Thymus (tissue), 11 donors: ENCODE measurements around the gene GLTP. TPM values are rescaled to one million over a fixed set of nuclear protein-coding genes. Genes with fewer than 3 reads are reported as not detected.
A peak's percentile ranks its signal among the peaks of the same experiment; 100 is the strongest.
"Not testable (repeated sequence)": the region's sequence is repeated elsewhere in the genome, so short reads cannot be mapped to it uniquely, and the experiment has no call there.

Source experiments
- DNase-seq, 9 donors: peaks; one replicate each; pipeline ENCODE4 v3.0.0-alpha.2; 2013; ENCODE audit warnings: low spot score in 9 of 9, low read depth in 6 of 9, missing footprints in 1 of 9
- H3K27ac ChIP-seq, 2 donors: one replicate each; pipeline ENCODE4 v1.5.1; 2013; ENCODE audit warnings: control low read depth in 1 of 2, low read depth in 1 of 2, low read length in 1 of 2, mild to moderate bottlenecking in 1 of 2, moderate library complexity in 1 of 2
- H3K27me3 ChIP-seq, 2 donors: one replicate each; pipeline ENCODE4 v1.5.1; 2013; ENCODE audit warnings: low read length in 1 of 2; ENCODE audit not compliant: control insufficient read depth in 2 of 2, insufficient read depth in 1 of 2
- H3K36me3 ChIP-seq, 2 donors: one replicate each; pipeline ENCODE4 v1.5.1; 2013; ENCODE audit warnings: low read length in 1 of 2, mild to moderate bottlenecking in 1 of 2, moderate library complexity in 1 of 2; ENCODE audit not compliant: control insufficient read depth in 2 of 2, insufficient read depth in 2 of 2
- H3K4me1 ChIP-seq, 2 donors: one replicate each; pipeline ENCODE4 v1.5.1; 2013; ENCODE audit warnings: low read length in 2 of 2; ENCODE audit not compliant: control insufficient read depth in 2 of 2, insufficient read depth in 2 of 2
- H3K4me3 ChIP-seq, 2 donors: one replicate each; pipeline ENCODE4 v1.5.1; 2013; ENCODE audit warnings: low read length in 2 of 2, control low read depth in 1 of 2, mild to moderate bottlenecking in 1 of 2
- H3K9me3 ChIP-seq, 2 donors: one replicate each; pipeline ENCODE4 v1.5.1; 2013; ENCODE audit warnings: low read length in 1 of 2, mild to moderate bottlenecking in 1 of 2; ENCODE audit not compliant: control insufficient read depth in 2 of 2, insufficient read depth in 1 of 2
- WGBS: extraction: QIAGEN DNeasy Blood & Tissue Kit; methylation state at CpG from one replicate; pipeline ENCODE4 v1.1.7; 2013; 5-methylcytosine and 5-hydroxymethylcytosine counted together
- polyA plus RNA-seq: library from polyadenylated mRNA; stranded (reverse); fragments of 200-250 nt; gene quantifications from one replicate; pipeline ENCODE4 v1.2.3, GENCODE V29; 2013
- total RNA-seq: library from RNA; stranded (reverse); fragments of 120-200 nt; gene quantifications from one replicate; pipeline ENCODE4 v1.2.4, GENCODE V29; 2013
- donor health status: healthy.

Gene GLTP
- total and polyA plus RNA-seq, 2 donors: 20.7 to 78.5 TPM

DNA sequence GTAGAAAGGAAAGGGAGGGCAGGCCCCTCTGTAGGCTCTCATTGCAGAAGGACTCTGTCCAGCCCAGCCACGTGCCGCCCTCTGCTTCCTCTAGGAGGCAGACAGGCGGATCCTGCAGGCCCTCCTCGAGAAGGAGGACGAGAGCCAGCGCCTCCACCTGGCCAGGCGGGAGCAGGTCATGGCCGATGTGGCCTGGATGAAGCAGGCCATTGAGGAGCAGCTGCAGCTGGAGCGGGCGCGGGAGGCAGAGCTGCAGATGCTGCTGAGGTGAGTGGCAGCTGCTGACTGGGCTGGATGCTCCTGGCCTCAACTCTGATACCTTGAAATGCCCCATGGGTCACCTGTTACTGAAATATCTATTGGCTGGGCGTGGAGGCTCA lies 30.6 kb upstream of the GLTP start:
- peaks cover 75 to 80% of the 10 kb centered on the region in 2 donors for H3K36me3 ChIP-seq
- WGBS: 95% methylated on average over 12 of the region's 12 CpGs
- H3K27ac ChIP-seq: no peak overlapping the region
- no peak overlapping the region for H3K4me3 ChIP-seq
- no peaks in the 10 kb centered on the region for H3K27me3 ChIP-seq
- DNase-seq: no peak
- no peaks in the 10 kb centered on the region for H3K9me3 ChIP-seq
- H3K4me1 ChIP-seq: no peaks in the 10 kb centered on the region

DNA sequence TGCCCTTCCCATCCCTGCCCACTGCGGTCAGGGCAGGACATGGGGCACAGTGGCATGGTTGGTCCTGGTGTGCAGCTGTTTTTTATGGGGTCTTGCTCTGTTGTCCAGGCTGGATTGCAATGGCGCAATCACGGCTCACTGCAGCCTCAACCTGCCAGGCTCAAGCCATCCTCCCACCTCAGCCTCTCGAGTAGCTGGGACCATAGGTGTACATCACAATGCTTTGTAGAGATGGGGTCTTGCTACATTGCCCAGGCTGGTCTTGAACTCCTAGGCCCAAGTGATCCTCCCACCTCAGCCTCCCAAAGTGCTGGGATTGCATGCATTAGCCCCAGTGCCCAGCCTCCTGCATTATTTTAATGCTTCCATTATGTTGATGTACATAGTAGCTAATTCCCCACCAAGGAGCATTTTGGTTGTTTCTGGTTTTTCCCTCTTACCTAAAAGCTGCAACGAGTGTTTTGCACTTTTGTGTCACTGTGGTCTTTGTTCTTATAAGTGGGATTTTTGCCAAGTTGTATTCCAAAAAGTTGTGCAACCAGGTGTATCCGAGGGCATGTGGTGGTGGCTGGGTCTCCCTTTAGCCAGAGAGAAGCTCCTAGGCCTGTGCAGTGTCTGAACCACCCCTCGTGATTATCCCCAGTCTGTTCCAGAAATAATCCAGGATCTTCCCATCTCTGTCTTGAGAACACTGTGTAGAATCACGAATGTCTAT lies 30.1 kb upstream of the GLTP start:
- Histone ChIP-seq H3K27ac (no peak overlapping the region), H3K27me3 (no peaks in the 10 kb centered on the region), H3K9me3 (no peaks in the 10 kb centered on the region), H3K4me1 (no peaks in the 10 kb centered on the region), H3K36me3 (peaks cover 75 to 80% of the 10 kb centered on the region in 2 donors), H3K4me3 (no peak overlapping the region)
- no peak for DNase-seq
- WGBS: 97% methylated on average over 8 of the region's 8 CpGs

DNA sequence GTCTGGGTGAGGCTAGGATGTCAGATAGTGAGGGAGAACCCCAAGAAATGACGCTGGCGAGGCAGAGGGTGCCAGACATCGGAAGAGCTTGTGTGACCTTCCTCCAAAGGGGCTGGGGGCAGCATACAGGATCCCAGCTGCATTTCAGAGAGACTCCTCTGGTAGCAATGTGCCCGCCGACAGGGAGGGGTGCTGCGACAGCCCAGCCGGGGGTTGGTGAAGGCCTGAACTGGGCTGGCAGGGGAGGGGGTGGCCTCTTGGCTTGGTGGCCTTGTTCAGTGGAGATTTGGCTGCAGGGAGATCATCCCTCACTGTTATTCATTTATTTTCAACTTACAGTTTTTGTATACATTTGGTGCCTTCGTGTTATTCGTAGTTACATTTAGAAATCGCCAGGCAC lies 25.0 kb upstream of the GLTP start:
- Histone ChIP-seq H3K4me3 (no peak overlapping the region), H3K36me3 (peaks cover 67 to 69% of the 10 kb centered on the region in 2 donors), H3K4me1 (peaks cover 5 to 7% of the 10 kb centered on the region in 2 donors), H3K27ac (no peak overlapping the region), H3K27me3 (no peaks in the 10 kb centered on the region), H3K9me3 (no peaks in the 10 kb centered on the region)
- 99% methylated on average over 10 of the region's 10 CpGs for WGBS
- no peak for DNase-seq

DNA sequence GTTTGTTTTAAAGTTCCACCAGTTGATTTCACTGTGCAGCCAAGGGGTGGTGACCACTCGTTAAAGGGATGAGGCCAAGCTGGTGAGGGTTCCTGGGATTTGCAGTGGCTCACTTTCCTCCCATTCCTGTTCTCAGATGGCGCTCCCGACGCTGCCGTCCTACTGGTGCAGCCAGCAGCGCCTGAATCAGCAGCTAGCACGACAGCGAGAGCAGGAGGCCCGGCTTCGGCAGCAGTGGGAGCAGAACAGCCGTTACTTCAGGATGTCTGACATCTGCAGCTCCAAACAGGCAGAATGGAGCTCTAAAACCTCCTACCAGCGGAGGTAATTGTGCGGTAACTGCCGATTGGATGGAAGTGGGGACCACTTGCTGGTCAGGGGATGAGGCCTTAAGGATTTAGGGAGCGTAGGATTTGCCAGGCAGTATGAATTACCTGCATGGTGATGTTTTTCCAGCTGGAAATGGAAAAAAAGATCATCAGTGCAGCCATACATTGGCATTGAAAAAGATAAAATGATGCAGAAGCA lies 22.6 kb upstream of the GLTP start:
- DNase-seq: no peak
- Histone ChIP-seq H3K27ac (no peak overlapping the region), H3K4me3 (no peak overlapping the region), H3K27me3 (no peaks in the 10 kb centered on the region), H3K4me1 (peaks cover 7 to 11% of the 10 kb centered on the region in 2 donors), H3K9me3 (no peaks in the 10 kb centered on the region), H3K36me3 (peaks cover 52 to 53% of the 10 kb centered on the region in 2 donors)
- WGBS: 93% methylated on average over 15 of the region's 15 CpGs

DNA sequence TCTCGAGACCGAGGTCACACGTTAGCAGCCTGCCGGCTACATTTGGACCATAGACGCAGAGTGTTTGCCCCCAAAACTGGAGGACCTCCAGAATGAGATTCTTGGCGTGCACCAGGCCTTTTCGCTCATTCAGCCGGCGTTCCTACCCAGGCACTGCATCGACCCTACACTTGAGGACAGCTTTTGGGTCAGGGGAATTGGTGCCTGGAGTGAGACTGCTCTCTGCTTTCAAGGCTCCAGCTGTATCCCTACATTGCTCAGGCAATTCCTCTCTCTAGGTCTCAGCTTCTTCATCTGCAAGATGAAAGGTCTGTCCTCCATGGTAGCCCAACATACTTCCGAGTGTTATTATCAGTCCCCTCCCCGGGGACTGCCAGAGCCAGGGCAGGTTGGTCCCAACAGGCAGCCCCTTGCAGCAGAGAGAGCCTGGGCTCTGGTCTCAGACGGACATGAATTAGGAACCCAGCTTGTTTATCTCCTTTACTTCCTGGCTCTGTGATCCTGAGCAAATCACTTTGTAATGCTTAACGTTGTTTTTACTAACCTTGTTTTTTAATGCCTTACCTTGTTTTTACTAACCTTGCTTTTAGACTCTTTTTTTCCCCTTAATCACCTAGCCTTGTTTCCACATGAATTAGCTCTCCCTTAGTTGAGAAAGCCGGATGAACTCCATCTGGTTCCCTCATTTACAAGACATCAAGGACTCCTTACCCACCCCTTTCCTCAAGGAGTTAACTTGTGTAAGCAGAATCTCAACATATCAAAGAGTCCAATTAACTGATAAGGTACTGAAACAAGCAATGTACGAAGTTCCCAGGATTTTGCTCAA lies 20.6 kb upstream of the GLTP start:
- 10% methylated on average over 16 of the region's 16 CpGs for WGBS
- no peak for DNase-seq

DNA sequence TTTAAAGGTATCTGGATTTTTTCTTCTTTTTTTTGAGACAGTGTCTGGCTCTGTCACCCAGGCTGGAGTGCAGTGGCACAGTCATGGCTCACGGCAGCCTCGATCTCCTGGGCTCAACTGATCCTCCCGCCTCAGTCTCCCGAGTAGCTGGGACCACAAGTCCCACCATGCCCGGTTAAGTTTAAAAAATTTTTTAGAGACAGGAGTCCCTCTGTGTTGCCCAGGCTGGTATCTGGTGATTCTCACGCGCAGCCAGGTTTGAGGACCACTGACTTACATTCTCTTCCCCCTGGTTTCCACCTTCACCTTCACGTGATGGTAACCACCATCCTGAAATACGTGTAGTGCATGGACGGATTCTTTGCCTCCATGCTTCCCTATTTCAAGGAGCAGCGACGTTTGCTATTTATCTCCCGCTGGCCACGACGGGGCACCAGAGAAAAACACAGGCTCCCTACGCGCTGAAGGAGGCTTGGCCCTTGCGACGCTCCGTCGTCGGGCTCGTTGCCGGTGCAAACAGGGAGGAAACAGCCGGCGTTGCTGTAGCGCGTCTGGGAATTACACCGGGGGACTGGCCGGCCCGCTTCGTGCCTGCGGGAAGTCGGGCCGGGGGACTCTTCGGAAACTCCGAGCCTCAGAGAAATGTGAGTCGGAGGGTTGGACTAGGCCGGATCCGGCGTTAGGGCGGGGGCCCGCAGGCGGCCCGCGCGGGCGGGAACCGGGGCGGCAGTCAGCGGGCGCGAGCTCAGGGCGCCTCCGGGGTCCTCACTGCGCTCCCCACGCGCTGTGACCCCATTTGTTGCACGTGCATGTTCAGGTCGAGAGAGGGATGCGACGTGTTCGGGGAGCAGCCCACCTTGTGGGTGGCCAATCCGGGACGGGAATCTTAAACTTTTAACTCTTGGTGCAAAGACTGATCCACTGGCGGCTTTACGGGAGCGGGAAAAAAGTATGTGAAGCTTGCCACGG lies 19.7 kb upstream of the GLTP start, which contains the start of gene TCHP:
Gene TCHP, plus strand, starts transcription at position 492 of the 969 bp plus-strand sequence. CDS start 2,753 bp downstream, outside the sequence.
- 3% methylated on average over 69 of the region's 69 CpGs for WGBS
- no peaks in the 10 kb centered on the region for H3K27me3 ChIP-seq

More for the DNA sequence above, 20.6 kb upstream of the GLTP start:
- Histone ChIP-seq H3K9me3 (no peaks in the 10 kb centered on the region), H3K27me3 (no peaks in the 10 kb centered on the region), H3K36me3 (peaks cover 32 to 33% of the 10 kb centered on the region in 2 donors), H3K27ac (peak overlapping the region; percentile 46 to 80), H3K4me3 (peak overlapping the region; percentile 64 to 87), H3K4me1 (peaks cover 7 to 11% of the 10 kb centered on the region in 2 donors)

DNA sequence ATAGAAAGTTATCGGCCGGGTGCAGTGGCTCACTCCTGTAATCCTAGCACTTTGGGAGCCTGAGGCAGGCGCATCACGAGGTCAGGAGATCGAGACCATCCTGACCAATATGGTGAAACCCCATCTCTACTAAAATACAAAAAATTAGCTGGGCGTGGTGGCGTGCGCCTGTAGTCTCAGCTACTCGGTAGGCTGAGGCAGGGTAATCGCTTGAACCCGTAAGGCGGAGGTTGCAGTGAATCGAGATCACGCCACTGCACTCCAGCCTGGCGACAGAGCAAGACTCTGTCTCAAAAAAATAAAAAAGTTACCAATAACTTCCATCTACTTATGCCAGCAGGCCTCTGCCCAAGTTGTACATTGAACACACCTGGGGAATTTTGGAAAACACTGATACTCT lies 19.0 kb upstream of the GLTP start:
- H3K9me3 ChIP-seq, DNase-seq, H3K27me3 ChIP-seq, H3K4me3 ChIP-seq, H3K27ac ChIP-seq: not testable (repeated sequence)
- peaks cover 16 to 17% of the 10 kb centered on the region in 2 donors for H3K36me3 ChIP-seq
- H3K4me1 ChIP-seq: peaks cover 7 to 11% of the 10 kb centered on the region in 2 donors
- WGBS: 97% methylated on average over 15 of the region's 15 CpGs

More for the DNA sequence above, 19.7 kb upstream of the GLTP start, which contains the start of gene TCHP:
- Histone ChIP-seq H3K27ac (peak within 1 kb of the TSS; percentile 80 to 89), H3K36me3 (peaks cover 23 to 24% of the 10 kb centered on the region in 2 donors), H3K4me1 (peaks cover 7 to 11% of the 10 kb centered on the region in 2 donors), H3K9me3 (no peaks in the 10 kb centered on the region), H3K4me3 (peak within 1 kb of the TSS; percentile 64 to 87)
- DNase-seq: peak; percentile 70 to 92 (median 78)

DNA sequence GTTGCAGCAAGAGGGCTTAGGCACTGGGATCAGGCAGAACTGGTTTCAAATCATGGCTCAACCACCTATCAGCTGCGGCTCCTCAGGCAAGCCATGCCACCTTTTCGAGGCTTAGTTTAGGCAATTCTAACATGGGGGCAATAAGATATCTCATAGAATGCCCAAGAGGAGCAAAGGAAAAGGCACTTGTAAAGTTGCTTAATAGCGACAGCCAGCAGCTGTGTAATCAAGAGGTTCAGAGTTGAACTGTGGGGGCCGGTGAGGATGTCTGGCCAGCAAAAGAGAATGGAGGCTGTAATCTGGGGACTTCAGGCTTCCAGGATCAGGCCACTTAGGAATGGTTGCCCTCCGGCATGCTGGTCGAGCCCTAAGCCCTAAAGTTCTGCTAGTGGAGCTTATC lies 16.7 kb upstream of the GLTP start:
- DNase-seq: no peak
- no peak overlapping the region for H3K4me3 ChIP-seq
- no peaks in the 10 kb centered on the region for H3K36me3 ChIP-seq
- 98% methylated on average over 6 of the region's 6 CpGs for WGBS
- no peaks in the 10 kb centered on the region for H3K27me3 ChIP-seq
- H3K4me1 ChIP-seq: peaks cover 7 to 20% of the 10 kb centered on the region in 2 donors
- H3K9me3 ChIP-seq: no peaks in the 10 kb centered on the region
- H3K27ac ChIP-seq: no peak overlapping the region
